Measurements from ENCODE around the gene ZFHX3. TPM values are rescaled to one million over a fixed set of nuclear protein-coding genes. Genes with fewer than 3 reads are reported as not detected.
A peak's percentile ranks its signal among the peaks of the same experiment; 100 is the strongest.

The ZFHX3 gene
- total RNA-seq, 1 experiment from 2014 or later: 2.0 TPM

DNA sequence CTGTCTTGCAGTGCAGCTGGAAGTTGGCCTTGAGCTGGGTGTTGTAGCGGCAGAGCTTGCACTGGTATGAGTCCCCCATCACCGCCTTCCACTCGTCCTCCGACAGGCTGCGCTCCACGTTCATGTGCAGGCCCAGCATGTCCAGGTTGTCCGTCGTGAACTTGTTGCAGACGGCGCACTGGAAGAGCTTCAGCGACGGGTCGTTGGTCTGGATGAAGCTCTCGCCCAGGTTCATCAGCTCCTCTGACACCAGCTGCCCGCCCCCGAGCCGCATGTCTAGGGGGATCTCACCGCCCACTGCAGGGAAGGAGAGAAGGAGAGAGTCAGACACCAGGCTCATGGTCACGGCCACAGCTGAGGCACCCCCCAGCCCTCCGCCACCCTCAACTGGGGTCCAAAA lies 97.3 kb downstream of the ZFHX3 start:
- DNase-seq (ENCODE audit: low read depth): no peak

GRCh38 chr16:72948238-72948829 lies 99.6 kb downstream of the ZFHX3 start:
- no peak for DNase-seq (ENCODE audit: low read depth)

- no peak for DNase-seq (ENCODE audit: low read depth)
These were observed 100.3 kb downstream of the ZFHX3 start for GRCh38 chr16:72947379-72948237.

DNA sequence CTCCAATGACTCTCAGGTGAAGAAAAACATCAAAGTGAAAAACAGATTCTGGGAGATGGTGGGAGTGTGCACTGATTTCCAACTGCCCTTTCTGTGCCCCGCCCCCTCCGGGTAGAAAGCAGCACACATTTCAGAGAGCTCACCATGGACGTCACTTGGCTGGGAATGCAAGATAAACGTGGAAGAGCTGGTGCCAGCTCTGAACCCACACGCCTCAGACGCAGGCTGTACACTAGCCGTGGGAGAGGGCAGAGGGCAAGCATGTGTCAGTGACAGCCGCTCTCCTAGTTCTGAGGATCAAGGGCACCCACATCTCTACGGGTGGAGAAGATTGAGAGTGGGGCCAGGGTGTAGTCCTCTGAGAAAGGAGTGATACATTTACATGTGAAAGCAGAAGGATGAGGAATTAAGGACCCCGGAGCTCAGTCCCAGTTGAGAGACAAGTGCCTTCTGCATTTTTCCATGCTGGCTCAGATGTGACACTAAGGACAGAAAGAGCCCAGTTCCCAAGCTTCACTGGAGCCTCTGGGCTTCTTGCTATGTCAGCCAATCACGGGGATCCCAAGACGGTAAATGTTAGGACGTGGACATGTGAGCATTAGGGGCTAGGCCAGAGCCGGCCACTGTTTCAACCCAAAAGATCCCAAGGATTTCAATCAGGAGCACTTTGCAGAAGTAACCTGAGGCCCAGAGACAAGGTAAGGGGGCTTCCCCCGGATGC lies 101.3 kb downstream of the ZFHX3 start:
- DNase-seq (ENCODE audit: low read depth): no peak

GRCh38 chr16:72946063-72946462 lies 101.9 kb downstream of the ZFHX3 start:
- DNase-seq (ENCODE audit: low read depth): no peak

DNA sequence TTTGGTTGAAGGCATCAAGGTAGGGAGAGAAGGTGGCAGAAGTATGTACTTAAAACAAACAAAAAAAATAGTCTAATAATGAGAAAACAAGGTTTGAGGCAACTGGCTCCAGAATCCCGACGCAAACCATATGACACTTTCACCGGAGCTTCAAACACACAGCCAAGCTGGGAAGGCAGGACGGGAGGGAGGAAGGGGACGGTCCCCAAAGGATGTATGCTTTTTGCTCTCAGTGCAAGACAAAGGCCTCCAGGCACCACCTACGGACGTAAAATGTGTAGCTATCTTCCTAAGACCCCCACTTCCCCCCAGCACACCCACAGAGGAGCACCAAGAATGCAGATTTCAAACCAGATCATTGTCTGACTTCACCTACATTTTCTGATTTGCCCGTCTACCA lies 102.3 kb downstream of the ZFHX3 start:
- no peak for DNase-seq (ENCODE audit: low read depth)

- no peak for DNase-seq (ENCODE audit: low read depth)
These were observed 103.0 kb downstream of the ZFHX3 start for GRCh38 chr16:72944757-72945485.

- no peak for DNase-seq (ENCODE audit: low read depth)
These were observed 105.9 kb downstream of the ZFHX3 start for GRCh38 chr16:72942021-72942420.

DNA sequence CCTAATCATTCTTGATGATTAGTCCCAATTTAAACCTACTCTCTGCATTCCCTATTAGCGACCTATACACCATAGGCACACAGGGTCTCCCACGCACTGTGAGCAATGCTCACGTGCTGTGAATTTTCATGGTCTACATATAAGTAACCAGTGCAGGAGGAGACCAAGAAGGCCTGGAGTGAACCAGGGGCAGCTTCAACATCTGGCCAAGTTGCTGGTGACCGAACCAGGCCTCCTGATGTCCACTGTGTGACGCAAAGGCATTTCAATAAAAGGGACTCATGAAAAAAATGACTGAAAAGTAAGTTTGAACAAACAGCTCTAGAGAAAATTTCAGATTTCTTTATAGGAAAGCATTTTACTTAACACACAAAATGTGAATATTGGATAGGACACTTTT lies 107.0 kb downstream of the ZFHX3 start:
- no peak for DNase-seq (ENCODE audit: low read depth)

GRCh38 chr16:72939247-72939646 lies 108.7 kb downstream of the ZFHX3 start:
- DNase-seq (ENCODE audit: low read depth): peak; percentile 39

- peak; percentile 78 for DNase-seq (ENCODE audit: low read depth)
These were observed 109.1 kb downstream of the ZFHX3 start for GRCh38 chr16:72938795-72939164.

GRCh38 chr16:72937916-72938794 lies 109.8 kb downstream of the ZFHX3 start:
- DNase-seq (ENCODE audit: low read depth): no peak

- peak; percentile 22 for DNase-seq (ENCODE audit: low read depth)
These were observed 110.6 kb downstream of the ZFHX3 start for GRCh38 chr16:72937360-72937759.

GRCh38 chr16:72936408-72936807 lies 111.5 kb downstream of the ZFHX3 start:
- DNase-seq (ENCODE audit: low read depth): no peak

DNA sequence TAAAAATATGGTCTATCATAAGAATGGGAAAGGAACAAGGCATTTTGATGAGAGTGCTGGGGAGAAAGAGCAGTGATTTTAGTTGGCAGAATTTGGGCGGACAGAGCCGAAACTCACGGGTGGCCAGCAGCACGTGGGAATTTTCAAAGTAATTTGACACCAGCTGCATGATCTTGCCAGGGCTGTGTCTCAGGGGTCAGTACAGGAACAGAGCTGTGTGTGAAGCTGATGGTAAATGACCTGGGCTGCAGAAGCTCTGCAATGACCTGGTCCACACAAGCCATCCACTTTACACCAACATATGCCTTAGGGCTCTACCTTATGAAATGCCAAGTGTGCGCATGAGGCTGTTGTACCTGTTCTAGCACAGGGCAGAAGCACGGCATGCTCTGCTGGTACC lies 112.0 kb downstream of the ZFHX3 start:
- no peak for DNase-seq (ENCODE audit: low read depth)

DNA sequence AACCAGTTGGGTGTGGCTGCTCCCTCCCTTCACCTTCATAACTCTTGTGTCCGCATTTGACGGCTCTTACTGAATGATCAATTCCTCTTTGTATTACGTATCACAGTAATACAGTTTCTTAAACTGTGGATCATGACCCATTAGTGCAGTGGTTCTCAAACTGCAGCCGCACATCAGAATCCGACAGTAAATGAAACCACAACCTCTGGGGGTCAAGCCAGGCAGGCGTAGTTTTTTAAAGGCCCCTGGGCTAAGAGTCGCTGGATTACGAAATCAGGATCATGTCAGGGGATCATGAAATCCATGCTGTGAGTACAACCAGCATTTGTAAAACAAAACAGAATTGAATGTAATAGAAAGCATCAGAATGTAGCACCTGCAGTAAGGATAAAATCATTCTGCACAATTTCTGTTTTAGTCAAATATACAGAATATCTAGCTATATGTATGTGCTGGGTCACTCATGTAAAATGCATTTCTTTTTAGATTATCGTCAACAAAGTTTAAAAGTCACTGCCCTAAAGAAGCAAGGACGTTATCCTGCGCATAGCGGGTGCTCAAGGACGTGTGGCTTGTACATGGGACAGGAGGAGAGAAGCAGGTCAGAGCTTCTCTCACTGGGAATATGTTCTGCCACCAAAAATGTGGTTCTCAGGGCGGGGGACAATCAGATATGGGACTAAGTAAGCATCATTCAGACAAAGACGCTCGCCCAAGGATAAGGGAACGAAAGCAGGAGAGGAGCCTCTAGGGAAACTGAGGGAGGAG lies 113.1 kb downstream of the ZFHX3 start:
- peak; percentile 13 for DNase-seq (ENCODE audit: low read depth)

DNA sequence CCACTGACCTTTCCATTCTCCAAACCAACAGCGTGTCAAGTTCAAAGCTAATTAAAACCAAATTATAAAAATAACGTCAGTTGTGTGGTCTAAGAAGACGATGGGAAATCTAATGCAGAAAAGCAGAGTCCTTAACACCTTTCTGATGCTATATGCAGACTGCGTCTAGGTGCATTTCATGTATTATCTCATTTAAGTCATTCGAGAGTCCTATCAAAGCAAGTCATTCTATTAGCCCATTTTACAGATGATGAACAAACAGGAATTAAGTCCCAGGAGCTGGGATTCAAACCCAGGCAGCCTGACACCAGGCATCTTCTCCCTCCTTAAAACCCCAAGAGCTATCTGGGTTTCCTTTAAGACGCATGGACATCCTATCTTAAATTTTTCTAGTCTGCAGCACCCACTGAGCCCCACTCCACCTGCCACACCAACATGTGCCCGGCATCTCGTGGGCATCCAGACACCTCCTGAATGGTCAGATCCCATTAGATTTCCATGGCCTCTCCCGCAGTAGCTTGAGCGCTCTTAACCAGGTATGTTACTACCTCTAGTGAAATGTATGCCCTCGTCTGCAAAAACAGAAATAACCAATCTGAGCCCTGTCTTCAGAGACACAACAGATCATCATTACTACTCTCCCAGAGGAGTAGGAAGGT lies 115.1 kb downstream of the ZFHX3 start:
- DNase-seq (ENCODE audit: low read depth): no peak

GRCh38 chr16:72932050-72932449 lies 115.9 kb downstream of the ZFHX3 start:
- peak; percentile 16 for DNase-seq (ENCODE audit: low read depth)

DNA sequence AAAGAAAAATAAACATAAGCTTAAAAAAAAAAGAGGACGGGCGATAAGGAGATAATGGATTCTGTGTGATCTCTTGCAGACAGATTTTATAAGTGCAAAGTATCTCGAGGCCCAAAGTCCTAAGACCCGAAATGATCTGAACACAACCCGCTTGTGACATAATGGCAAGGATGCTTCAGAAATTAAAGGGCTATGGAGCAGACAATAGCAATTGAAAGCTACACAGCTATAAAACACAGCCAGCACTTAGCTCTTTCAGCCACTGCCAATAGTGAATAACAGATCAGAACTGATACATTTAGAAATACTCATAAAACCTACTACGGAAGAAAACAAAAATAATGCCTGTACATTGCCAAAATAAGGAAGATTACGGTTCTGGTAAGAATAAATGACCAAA lies 117.5 kb downstream of the ZFHX3 start:
- DNase-seq (ENCODE audit: low read depth): no peak
